ENCODE measurements around the gene RNF213.

RNF213 gene

GRCh38 chr17:80223838-80224497, 36.7 kb upstream of the RNF213 start (continued):
- 0 out of 2 replicates have a peak, but pooled peaks have one; percentile 60 for TF ChIP-seq ZNF521 (tag by site-specific recombination; IDR thresholded peaks at IDR 0.05)
- TF ChIP-seq, protein P1, sequence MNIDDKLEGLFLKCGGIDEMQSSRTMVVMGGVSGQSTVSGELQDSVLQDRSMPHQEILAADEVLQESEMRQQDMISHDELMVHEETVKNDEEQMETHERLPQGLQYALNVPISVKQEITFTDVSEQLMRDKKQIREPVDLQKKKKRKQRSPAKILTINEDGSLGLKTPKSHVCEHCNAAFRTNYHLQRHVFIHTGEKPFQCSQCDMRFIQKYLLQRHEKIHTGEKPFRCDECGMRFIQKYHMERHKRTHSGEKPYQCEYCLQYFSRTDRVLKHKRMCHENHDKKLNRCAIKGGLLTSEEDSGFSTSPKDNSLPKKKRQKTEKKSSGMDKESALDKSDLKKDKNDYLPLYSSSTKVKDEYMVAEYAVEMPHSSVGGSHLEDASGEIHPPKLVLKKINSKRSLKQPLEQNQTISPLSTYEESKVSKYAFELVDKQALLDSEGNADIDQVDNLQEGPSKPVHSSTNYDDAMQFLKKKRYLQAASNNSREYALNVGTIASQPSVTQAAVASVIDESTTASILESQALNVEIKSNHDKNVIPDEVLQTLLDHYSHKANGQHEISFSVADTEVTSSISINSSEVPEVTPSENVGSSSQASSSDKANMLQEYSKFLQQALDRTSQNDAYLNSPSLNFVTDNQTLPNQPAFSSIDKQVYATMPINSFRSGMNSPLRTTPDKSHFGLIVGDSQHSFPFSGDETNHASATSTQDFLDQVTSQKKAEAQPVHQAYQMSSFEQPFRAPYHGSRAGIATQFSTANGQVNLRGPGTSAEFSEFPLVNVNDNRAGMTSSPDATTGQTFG (tag by site-specific recombination; IDR thresholded peaks at IDR 0.05; ENCODE audit: borderline replicate concordance), result peak; percentile 65; the same call in 1 of the 2 replicates
- TF ChIP-seq ZNF664 (tag by site-specific recombination; IDR thresholded peaks at IDR 0.05), result no peak
- TF ChIP-seq ZNF624 (tag by site-specific recombination; IDR thresholded peaks at IDR 0.05), result no peak
- no peak for TF ChIP-seq ZNF692 (tag by site-specific recombination; IDR thresholded peaks at IDR 0.05)
- no peak for TF ChIP-seq ZNF2 (tag by site-specific recombination; IDR thresholded peaks at IDR 0.05)
- TF ChIP-seq EGR2 (tag by site-specific recombination; IDR thresholded peaks at IDR 0.05; ENCODE audit: low read depth), result peak; percentile 79
- peak; percentile 100 for TF ChIP-seq PRDM1 (tag by site-specific recombination; IDR thresholded peaks at IDR 0.05)
- no peak for TF ChIP-seq ZNF350 (tag by site-specific recombination; IDR thresholded peaks at IDR 0.05)
- TF ChIP-seq, protein P2, sequence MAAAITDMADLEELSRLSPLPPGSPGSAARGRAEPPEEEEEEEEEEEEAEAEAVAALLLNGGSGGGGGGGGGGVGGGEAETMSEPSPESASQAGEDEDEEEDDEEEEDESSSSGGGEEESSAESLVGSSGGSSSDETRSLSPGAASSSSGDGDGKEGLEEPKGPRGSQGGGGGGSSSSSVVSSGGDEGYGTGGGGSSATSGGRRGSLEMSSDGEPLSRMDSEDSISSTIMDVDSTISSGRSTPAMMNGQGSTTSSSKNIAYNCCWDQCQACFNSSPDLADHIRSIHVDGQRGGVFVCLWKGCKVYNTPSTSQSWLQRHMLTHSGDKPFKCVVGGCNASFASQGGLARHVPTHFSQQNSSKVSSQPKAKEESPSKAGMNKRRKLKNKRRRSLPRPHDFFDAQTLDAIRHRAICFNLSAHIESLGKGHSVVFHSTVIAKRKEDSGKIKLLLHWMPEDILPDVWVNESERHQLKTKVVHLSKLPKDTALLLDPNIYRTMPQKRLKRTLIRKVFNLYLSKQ (tag by site-specific recombination; IDR thresholded peaks at IDR 0.05; ENCODE audit: borderline replicate concordance), result no peak
- peak; percentile 89 for TF ChIP-seq ZFHX2 (tag by site-specific recombination; conservative IDR thresholded peaks at IDR 0.05)
- no peak for TF ChIP-seq ZNF302 (tag by site-specific recombination; IDR thresholded peaks at IDR 0.05; ENCODE audit: low read depth)
- no peak for TF ChIP-seq ELK4 (IDR thresholded peaks at IDR 0.05; ENCODE audit: borderline replicate concordance, low read depth, low read length)
- no peak for TF ChIP-seq ZNF175 (tag by site-specific recombination; IDR thresholded peaks at IDR 0.05)
- no peak for TF ChIP-seq BCL11B (tag by site-specific recombination; IDR thresholded peaks at IDR 0.05; ENCODE audit: low read depth)
- no peak for TF ChIP-seq OSR2 (tag by site-specific recombination; IDR thresholded peaks at IDR 0.05)
- TF ChIP-seq ZNF514 (tag by site-specific recombination; IDR thresholded peaks at IDR 0.05), result no peak

DNA sequence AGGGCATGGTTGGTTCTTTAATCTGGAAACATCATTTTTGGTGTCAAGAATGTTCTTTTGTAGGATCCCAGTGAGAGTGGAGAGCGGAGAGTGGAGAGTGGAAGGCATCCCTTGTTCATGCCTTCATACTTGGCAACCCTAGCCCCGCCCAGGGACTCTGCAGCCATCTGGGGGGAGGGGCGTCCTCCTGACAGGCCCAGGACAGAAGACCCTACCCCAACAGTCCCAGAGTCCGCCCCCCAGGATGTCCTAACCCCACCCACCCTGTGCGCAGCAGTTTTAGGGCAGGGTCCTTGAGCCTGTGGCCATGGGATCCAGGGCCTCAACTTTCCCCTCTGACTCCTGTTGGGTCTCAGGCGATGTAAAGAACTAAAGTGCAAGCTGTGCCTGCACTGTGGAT, 36.0 kb upstream of the RNF213 start:
- Histone ChIP-seq H3K36me3 (ENCODE audit: control insufficient read depth in 2 of 2, insufficient read depth in 1 of 2, low read length in 2 of 2) (peaks cover 0 to 41% of the 10 kb centered on the region in 2 experiments; a peak in 2 of 3 replicates), H3K9me3 (ENCODE audit: control insufficient read depth, insufficient read depth, low read depth, low read length) (no peaks in the 10 kb centered on the region), H3K27ac (ENCODE audit: extremely low read depth, low read depth, low read length) (no peak overlapping the region), H3K4me3 (ENCODE audit: low read depth, low read length) (no peak overlapping the region), H3K4me1 (ENCODE audit: control insufficient read depth, insufficient read depth, low read length) (peaks cover 3% of the 10 kb centered on the region; the same call in 1 of the 2 replicates)
- TF ChIP-seq ZBTB6 (tag by site-specific recombination; IDR thresholded peaks at IDR 0.05), result no peak
- TF ChIP-seq ZBTB48 (tag by site-specific recombination; IDR thresholded peaks at IDR 0.05), result no peak
- TF ChIP-seq ZNF114 (tag by site-specific recombination; IDR thresholded peaks at IDR 0.05), result no peak
- TF ChIP-seq ZNF658 (tag by site-specific recombination; IDR thresholded peaks at IDR 0.05), result no peak
- TF ChIP-seq ZNF585B (tag by site-specific recombination; IDR thresholded peaks at IDR 0.05), result no peak
- POLR2A ChIA-PET, result no interaction called here
- CTCF ChIA-PET, result no interaction called here

Data from HEK293 (cell line).